ENCODE results near the gene CCDC93.

- TF ChIP-seq, protein P1, sequence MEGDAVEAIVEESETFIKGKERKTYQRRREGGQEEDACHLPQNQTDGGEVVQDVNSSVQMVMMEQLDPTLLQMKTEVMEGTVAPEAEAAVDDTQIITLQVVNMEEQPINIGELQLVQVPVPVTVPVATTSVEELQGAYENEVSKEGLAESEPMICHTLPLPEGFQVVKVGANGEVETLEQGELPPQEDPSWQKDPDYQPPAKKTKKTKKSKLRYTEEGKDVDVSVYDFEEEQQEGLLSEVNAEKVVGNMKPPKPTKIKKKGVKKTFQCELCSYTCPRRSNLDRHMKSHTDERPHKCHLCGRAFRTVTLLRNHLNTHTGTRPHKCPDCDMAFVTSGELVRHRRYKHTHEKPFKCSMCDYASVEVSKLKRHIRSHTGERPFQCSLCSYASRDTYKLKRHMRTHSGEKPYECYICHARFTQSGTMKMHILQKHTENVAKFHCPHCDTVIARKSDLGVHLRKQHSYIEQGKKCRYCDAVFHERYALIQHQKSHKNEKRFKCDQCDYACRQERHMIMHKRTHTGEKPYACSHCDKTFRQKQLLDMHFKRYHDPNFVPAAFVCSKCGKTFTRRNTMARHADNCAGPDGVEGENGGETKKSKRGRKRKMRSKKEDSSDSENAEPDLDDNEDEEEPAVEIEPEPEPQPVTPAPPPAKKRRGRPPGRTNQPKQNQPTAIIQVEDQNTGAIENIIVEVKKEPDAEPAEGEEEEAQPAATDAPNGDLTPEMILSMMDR (IDR thresholded peaks at IDR 0.05; ENCODE audit: low read depth, low read length, poor library complexity, severe bottlenecking) = no peak
- TF ChIP-seq EZH2phosphoT487 (IDR thresholded peaks at IDR 0.05; ENCODE audit: borderline replicate concordance, low read length) = no peak
Observed at GRCh38 chr2:117994729-117995128, 19.1 kb downstream of the CCDC93 start.
